GM04504 (cell line): ENCODE measurements around the gene B4GALT3.

ENCODE experiments used
- DNase-seq: peaks from one replicate; pipeline ENCODE4 v3.0.0-alpha.2; 2012; ENCODE audit warnings: low read depth

The B4GALT3 gene

GRCh38 chr1:161206411-161207140 is 29.3 kb upstream of the B4GALT3 start:
- DNase-seq: no peak

- DNase-seq: peak; percentile 99
These were observed 24.8 kb upstream of the B4GALT3 start, which contains the start of gene NDUFS2 for GRCh38 chr1:161201836-161202712. TSS of gene NDUFS2 (plus strand) at chr1:161202367. CDS start at chr1:161202386, 19 bp downstream.

GRCh38 chr1:161200992-161201835 is 23.9 kb upstream of the B4GALT3 start:
- no peak for DNase-seq

GRCh38 chr1:161200421-161200991 is 23.2 kb upstream of the B4GALT3 start:
- DNase-seq: no peak

- no peak for DNase-seq
These were observed 22.3 kb upstream of the B4GALT3 start for GRCh38 chr1:161199506-161200139.

GRCh38 chr1:161198897-161199431 is 21.7 kb upstream of the B4GALT3 start, which contains the start of gene ADAMTS4:
TSS of gene ADAMTS4 (minus strand) at chr1:161199054. CDS start at chr1:161198627, 427 bp downstream.
- DNase-seq: peak; percentile 67

- DNase-seq: no peak
These were observed 21.0 kb upstream of the B4GALT3 start for GRCh38 chr1:161198194-161198896.

- no peak for DNase-seq
These were observed 20.4 kb upstream of the B4GALT3 start for GRCh38 chr1:161197560-161198193.

GRCh38 chr1:161196521-161197451 is 19.5 kb upstream of the B4GALT3 start:
- DNase-seq: peak; percentile 84

- no peak for DNase-seq
These were observed 18.8 kb upstream of the B4GALT3 start for GRCh38 chr1:161196111-161196510.

- no peak for DNase-seq
These were observed 17.9 kb upstream of the B4GALT3 start for GRCh38 chr1:161195171-161195570.

- no peak for DNase-seq
These were observed 16.4 kb upstream of the B4GALT3 start for GRCh38 chr1:161193561-161194235.

GRCh38 chr1:161192476-161193465 is 15.5 kb upstream of the B4GALT3 start:
- no peak for DNase-seq

GRCh38 chr1:161191971-161192370 is 14.7 kb upstream of the B4GALT3 start:
- no peak for DNase-seq

GRCh38 chr1:161190962-161191521 is 13.7 kb upstream of the B4GALT3 start:
- no peak for DNase-seq

- DNase-seq: no peak
These were observed 11.7 kb upstream of the B4GALT3 start for GRCh38 chr1:161189036-161189435.
